ENCODE data around the gene RNU5B-1. TPM values are rescaled to one million over a fixed set of nuclear protein-coding genes. Genes with fewer than 3 reads are reported as not detected.
A peak's percentile ranks its signal among the peaks of the same experiment; 100 is the strongest.
"Not testable (repeated sequence)": the region's sequence is repeated elsewhere in the genome, so short reads cannot be mapped to it uniquely, and the experiment has no call there.

The RNU5B-1 gene
- total RNA-seq, 1 donor from 2014 or later = 40.3 TPM

GRCh38 chr15:65270811-65271545 lies 33.5 kb upstream of the RNU5B-1 start:
- H3K27ac ChIP-seq (replicated peaks); H3K9me3 ChIP-seq (replicated peaks); intact Hi-C loops (cut with micrococcal nuclease); H3K4me3 ChIP-seq; H3K27me3 ChIP-seq (ENCODE audit: low read depth): not testable (repeated sequence)
- peak; percentile 45 for DNase-seq
- H3K4me1 ChIP-seq = peaks cover 36% of the 10 kb centered on the region
- peak; percentile 77 for TF ChIP-seq CTCF (IDR thresholded peaks at IDR 0.05; ENCODE audit: borderline replicate concordance)
- peaks cover 28% of the 10 kb centered on the region for H3K36me3 ChIP-seq

GRCh38 chr15:65275104-65275727 lies 29.3 kb upstream of the RNU5B-1 start:
- intact Hi-C loops (cut with micrococcal nuclease) = no loop called here
- H3K4me1 ChIP-seq = peaks cover 37% of the 10 kb centered on the region
- TF ChIP-seq CTCF (IDR thresholded peaks at IDR 0.05; ENCODE audit: borderline replicate concordance) = no peak

GRCh38 chr15:65275728-65276126 lies 28.8 kb upstream of the RNU5B-1 start:
- no peaks in the 10 kb centered on the region for H3K27me3 ChIP-seq (ENCODE audit: low read depth)
- no peak overlapping the region for H3K27ac ChIP-seq (replicated peaks)
- intact Hi-C loops (cut with micrococcal nuclease) = no loop called here
- H3K36me3 ChIP-seq = peaks cover under 1% of the 10 kb centered on the region
- TF ChIP-seq CTCF (IDR thresholded peaks at IDR 0.05; ENCODE audit: borderline replicate concordance) = no peak
- no peak for DNase-seq
- H3K4me3 ChIP-seq = no peak overlapping the region
- H3K4me1 ChIP-seq = peaks cover 32% of the 10 kb centered on the region
- H3K9me3 ChIP-seq (replicated peaks) = no peaks in the 10 kb centered on the region

More at GRCh38 chr15:65275104-65275727, 29.3 kb upstream of the RNU5B-1 start:
- Histone ChIP-seq H3K27me3 (ENCODE audit: low read depth) (no peaks in the 10 kb centered on the region), H3K36me3 (peaks cover 6% of the 10 kb centered on the region), H3K27ac (replicated peaks) (no peak overlapping the region), H3K4me3 (no peak overlapping the region), H3K9me3 (replicated peaks) (no peaks in the 10 kb centered on the region)
- DNase-seq = no peak

- no peak overlapping the region for H3K4me3 ChIP-seq
- peaks cover 20% of the 10 kb centered on the region for H3K4me1 ChIP-seq
- intact Hi-C loops (cut with micrococcal nuclease) = no loop called here
- H3K36me3 ChIP-seq = no peaks in the 10 kb centered on the region
- no peak for TF ChIP-seq CTCF (IDR thresholded peaks at IDR 0.05; ENCODE audit: borderline replicate concordance)
- H3K27me3 ChIP-seq (ENCODE audit: low read depth) = no peaks in the 10 kb centered on the region
- no peak overlapping the region for H3K27ac ChIP-seq (replicated peaks)
- no peak for DNase-seq
- no peaks in the 10 kb centered on the region for H3K9me3 ChIP-seq (replicated peaks)
These were observed 27.5 kb upstream of the RNU5B-1 start for GRCh38 chr15:65277015-65277414.

GRCh38 chr15:65278480-65278879 lies 26.0 kb upstream of the RNU5B-1 start:
- Histone ChIP-seq H3K36me3 (no peaks in the 10 kb centered on the region), H3K27ac (replicated peaks) (no peak overlapping the region), H3K4me3 (no peak overlapping the region), H3K27me3 (ENCODE audit: low read depth) (no peaks in the 10 kb centered on the region), H3K9me3 (replicated peaks) (no peaks in the 10 kb centered on the region), H3K4me1 (peaks cover 17% of the 10 kb centered on the region)
- intact Hi-C loops (cut with micrococcal nuclease) = no loop called here
- TF ChIP-seq CTCF (IDR thresholded peaks at IDR 0.05; ENCODE audit: borderline replicate concordance) = no peak
- no peak for DNase-seq

All from left ventricle myocardium inferior (tissue), 1 donor.